Hematopoietic multipotent progenitor cell treated with erythropoietin and hydrocortisone succinate and interleukin-3 and kit ligand, for 8 days (in vitro differentiated cells): ENCODE data around the gene KRT77.
"Not testable (repeated sequence)": the region's sequence is repeated elsewhere in the genome, so short reads cannot be mapped to it uniquely, and the experiment has no call there.

Source experiments
- DNase-seq: peaks from one replicate; pipeline ENCODE4 v3.0.0-alpha.2; 2015

The KRT77 gene

DNA sequence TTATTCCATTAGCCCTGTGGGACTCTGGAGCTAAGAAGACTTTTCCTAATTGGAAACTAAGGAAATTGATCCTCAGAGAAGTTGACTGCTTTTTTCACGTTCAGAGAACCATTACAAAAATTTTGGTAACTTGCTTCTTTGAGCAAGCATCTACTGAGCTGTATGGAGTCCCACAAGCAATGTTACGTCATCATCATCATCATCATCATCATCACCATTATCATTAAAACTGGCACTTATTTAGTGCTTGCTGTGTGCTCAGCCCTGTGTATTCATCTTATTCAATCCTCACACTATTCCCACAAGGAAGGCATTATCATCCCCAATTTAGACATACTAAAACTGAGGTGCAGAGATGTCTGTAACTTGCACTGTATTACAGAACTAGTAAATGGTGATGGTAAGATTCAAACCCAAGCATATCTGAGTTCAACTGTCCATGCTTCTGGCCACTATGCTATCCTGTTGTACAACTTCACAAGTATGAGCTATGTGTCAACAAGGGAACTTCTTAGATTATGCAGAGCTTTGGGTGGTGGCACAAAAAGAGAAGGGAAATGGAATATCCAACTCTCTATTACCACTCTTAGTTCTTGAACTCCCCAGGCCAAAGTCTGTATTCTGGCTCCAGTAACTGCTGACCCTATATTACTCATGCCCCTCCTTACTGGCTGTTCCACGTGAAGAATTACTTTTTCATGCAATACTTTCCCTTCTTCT is 29.5 kb downstream of the KRT77 start:
- no peak for DNase-seq

DNA sequence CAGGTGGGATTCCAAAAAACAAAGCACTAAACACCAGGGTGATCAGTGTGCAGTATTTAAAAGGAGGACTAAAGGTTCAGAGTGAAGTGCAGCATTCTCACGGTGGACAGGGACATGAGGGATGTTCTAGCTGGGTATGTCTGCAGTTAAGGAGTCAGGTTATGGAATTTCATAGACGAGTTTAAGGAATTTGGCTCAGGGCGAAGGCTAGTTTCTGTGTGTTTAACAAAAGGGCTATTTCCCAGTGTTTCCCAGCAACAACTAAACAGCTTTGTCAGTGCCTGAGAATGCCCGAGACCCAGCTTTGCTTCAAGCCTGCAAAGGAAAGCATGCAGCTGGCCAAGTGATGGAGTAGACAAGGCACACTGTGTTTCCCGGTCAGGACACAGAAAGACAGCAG is 30.1 kb downstream of the KRT77 start:
- no peak for DNase-seq

DNA sequence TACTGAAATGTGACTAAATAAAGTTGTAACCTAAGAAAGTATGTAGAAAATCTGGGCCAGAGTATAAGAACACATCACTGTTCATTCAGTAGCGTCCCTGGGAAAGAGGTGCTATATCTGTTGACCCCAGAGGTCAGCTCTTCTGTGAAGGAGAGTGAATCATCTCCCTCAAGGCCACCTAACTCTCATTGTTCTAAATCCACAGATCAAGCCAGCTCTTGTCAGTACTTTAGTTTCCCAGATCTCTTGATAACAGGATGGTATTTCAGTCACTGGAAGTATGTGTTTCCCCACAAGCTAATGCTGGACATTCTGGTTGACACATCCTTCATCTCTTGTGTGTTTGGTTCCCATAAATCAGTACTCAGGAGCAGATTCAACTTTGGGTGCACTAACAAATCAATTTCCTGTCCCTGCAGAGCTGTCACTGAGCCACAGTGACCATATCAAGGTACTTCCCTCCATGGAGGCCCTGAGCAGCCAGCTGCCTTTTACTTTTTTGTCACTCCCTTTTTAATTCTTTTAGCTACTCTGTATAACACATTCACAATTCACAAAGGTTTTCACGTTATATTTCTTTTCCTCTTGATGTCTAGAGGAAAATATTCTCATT is 30.9 kb downstream of the KRT77 start:
- DNase-seq, result no peak

DNA sequence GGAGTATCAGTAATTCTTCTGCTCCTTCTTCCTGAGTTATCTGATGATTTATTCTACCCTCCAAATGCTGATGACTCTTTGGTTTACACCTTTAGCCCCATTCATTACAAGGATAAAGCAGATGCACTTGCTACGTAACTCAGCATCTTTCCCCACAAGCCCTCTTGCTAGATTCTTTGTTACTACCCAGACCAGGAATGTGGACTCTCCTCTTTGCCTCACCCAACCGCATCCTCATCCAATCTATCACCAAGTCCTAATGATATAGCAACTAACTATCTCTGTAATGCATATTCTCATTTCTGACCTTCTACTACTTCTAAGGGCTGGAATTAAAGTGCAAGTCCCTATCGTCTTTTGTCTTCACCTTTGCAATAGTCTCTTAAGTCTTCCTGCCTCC is 32.4 kb downstream of the KRT77 start:
- no peak for DNase-seq

DNA sequence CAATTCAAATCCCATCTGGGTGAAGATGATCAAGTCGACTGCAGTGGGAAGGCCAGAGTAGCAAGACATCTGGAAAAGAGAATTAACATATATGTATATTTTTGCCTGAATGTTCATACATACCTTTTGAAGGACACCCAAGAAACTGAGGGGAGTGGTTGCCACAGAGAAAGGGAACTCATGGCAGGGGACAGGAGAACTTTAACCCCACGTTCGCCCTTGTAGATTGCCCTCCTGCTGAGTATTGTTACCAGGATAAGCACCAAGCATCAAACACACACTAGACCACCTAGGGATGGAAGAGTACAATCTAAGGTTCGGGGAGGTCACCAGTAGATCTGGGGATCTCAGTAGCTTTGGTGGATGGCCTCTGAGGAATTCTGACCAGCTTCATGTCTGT is 32.8 kb downstream of the KRT77 start:
- DNase-seq, result no peak

DNA sequence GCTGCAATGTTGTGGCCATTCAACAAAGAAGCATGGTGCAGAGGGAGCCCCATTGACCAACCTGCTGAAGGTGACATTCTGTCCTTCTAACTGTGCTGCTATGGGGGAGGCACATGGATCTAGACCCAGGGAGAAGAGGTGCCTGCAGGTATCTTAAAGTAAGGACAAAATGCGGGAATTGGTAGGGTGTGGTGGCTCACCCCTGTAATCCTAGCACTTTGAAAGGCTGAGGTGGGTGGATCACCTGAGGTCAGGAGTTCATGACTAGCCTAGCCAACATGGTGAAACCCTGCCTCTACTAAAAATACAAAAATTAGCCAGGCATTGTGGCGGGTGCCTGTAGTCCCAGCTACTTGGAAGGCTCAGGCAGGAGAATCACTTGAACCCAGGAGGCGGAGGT is 33.4 kb downstream of the KRT77 start:
- DNase-seq, result not testable (repeated sequence)

DNA sequence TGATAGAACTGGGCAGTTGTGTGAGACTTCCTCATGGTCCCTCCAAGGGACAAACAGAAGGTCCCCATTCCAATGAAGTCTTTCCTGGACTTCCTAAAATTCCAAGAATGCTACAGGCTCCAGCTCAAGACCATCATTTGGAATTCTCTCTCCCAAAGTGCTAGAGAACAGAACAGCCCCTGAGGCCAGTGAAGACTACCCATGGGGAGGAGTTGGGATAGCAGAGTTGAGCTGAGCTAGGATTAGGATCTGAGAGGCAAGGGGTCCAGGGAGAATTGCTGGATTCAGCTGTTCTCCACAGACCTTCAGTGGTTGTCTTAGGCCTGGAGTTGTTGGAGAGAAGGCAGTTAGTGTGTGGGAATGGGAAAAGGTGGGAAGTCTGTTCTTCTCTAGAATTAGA is 33.9 kb downstream of the KRT77 start:
- DNase-seq, result no peak

DNA sequence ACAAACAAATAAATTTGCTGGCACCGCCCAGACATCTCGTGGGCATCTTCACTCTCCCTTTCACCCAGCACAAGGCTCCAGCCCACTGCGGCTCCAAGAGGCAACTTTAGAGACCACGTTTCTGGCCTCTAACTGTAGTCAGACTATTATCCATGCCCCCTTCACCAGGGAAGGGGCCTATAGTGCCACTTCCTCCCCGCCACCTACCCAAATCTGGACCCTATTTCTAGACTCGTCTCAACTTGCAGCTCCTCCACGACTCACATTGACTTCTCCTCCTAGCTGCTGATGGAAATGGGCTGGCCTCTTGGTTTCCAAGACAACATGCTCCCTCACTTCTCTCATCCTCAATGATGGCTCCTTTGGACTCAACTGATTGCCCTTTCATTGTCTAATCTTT is 35.4 kb downstream of the KRT77 start:
- no peak for DNase-seq

DNA sequence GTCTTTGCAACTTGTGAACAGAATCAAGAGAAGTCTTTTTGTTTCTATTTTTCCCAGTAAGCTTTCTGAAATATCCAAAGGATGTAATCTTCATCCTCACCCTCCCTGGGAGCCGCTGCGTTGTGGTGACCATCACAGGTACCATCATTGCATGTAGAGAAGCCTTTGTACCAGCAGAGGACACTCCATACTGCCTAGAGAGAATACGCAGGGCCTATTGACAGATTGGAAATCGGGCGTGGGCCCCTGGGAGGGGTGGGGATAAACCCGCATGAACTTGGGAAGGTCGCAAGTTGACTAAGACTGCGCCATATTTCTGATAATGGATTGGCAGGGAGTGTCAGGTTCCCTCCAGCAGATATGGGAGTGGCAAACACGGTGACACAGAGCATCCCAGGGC is 35.8 kb downstream of the KRT77 start:
- peak; percentile 40 for DNase-seq

DNA sequence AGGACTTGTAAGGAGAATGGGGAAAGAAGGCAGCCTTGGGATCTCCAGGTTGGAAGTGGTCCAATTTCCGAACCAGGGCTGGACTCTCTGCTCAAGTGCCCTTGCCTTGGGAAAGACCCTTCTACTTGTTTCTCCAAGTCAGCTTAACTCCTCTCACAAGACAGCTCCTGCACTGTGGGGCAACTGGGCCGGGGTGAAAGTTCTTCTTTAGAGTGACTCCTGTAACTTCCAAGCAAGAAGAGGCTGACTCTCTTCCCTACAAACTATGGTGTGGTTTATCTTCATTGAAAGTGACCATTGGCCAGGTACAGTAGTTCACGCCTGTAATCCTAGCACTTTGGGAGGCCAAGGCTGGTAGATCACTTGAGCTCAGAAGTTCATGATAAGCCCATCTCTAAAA is 36.9 kb downstream of the KRT77 start:
- no peak for DNase-seq

DNA sequence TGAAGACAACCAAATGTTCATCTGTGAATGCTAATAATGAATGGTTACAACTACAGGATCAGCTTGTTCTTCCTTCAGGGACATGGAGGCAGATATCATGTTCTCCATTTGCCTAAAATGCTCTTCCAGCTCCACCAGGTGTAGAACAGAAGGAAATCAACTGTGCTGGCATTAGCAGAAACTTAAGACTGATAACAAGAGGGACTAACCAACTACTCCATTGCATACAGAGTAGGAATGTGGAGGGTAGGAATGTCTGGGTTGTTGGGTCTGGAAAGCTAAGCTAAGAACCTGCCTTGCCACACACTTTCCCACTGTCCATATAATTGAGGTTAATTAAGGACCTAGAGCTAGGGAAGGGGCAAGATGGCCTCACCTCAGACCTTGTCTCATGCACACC is 39.9 kb downstream of the KRT77 start:
- no peak for DNase-seq

DNA sequence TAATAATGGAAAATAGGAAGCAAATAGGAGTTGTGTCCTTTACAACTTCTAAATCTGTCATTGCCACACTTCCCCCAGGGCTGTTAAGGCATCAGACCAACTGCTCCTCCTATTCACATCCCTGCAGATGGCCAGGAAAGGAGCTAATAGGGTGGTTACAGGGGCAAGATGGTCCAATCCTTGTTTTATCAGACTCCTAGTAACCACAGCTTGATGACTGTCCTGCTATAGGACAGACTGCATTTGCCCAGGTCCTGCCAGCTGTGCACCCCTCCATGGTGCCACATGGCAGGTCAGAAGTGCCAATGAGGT is 40.5 kb downstream of the KRT77 start:
- DNase-seq, result peak; percentile 71

DNA sequence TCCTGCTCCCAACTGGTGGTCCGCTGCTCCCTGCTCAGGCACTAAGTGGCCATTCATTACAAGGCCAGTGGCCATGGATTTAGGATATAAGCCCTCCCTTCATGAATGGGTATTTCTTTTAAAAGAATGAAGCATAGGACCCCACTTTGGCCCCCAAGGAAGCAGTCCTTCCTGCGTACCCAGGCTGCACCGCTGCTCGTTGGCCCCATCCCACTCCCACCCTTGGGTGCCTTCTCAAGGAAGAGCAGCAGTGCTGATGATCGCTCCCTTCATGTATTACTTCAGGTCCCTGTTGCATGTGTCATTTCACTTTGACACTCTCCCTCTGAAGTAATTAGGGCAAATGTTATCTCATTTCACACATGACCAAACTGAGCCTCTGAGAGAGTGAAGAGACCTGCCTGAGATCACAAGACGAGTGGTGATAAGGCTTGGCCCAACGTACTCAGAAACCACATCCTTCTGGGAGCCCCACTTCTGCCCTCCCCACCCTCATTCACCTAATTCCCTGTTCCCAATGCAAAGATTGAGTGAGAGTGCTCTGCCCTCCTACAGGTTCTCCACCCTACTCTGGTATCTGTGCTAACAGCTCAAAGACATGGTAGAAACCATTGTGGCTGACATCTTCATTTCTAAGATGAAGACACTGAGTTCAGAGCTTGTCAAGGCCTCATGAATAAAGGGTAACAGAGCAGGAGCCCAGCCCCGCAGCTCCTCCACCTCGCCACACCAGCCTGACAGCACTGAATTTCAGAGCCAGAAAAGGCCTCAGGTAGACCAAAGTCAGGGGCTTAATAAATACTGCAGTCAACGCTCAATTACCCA is 41.0 kb downstream of the KRT77 start:
- peak; percentile 100 for DNase-seq

DNA sequence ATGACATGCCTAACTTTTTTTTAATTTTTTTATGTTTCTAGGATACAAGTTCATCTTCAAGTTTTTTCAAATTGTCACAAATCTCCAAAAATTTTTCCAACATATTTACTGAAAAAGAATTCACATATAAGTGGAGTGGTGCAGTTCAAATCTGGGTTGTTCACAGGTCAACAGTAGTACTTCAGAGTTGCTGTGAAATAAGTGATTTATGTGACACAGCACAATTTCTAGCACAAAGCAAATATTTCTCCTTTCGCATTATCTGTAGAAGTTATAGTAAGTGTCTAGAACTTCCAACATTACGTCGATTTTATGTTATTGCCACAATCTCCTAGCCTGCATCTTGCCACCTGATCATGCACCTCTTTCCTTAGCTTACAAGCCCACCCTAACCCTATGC is 41.7 kb downstream of the KRT77 start:
- peak; percentile 39 for DNase-seq

DNA sequence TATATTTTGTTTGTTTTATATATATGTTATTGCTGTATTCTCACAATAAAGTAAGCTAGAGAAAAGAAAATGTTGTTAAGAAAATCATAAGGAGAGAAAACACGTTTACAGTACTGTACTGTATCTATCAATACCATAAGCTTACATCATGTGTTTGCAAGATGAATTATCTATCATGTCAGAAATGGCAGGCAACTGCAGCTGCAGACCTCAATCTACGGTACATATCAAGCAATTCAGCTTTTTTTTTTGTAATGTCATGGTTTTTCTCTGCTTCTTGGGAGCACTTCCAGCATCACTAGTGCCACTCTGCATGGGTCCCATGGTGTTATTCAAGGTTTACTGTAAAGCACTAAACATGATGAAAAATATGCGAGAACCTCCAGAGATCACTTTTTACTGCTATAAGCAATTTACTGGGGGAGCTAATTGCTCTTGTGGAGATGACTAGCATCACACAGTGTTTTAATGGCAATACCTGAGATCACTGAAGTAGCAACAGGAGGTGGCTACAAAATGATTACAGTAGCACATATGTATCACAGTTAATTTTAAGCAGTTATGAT is 42.3 kb downstream of the KRT77 start:
- peak; percentile 82 for DNase-seq

DNA sequence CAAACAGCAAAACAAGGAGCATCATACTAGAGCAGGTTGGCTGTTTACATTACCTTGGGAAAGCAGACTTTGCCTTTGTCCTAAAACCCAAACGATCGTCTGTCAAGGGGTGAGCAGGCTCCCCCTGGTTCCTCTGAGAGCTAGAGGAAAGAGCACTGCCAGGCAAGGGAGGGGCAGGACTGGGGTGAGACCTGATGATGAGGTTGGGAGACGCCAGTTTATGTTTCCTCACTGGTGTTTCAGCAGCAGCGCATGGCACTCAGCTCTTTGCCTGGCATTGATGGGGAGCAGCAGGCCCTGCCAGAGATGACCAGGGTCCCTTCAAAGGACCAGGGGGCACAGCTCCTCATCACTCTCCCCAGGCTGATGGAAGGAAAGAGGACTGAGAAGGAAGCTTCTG is 43.4 kb downstream of the KRT77 start:
- DNase-seq, result peak; percentile 30

DNA sequence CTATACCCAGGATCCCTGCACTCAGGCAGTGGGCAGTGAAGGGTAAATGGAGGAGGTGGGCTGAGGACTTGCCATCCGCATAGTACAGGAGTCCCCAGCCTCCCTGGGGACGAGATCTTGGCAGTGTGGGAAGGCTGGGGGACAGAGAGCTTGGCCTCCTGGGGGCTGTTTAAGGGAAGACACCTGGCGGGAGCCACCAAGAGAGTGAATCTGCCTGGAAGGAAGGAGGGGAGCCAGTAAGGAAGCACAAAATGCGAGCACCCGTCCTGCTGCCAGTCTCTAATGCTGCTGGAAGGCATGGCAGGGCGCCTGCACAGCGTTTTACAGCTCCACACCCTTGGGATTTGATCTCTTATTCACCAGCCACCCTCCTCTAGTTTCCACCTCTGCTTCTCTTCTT is 43.9 kb downstream of the KRT77 start:
- DNase-seq, result no peak

DNA sequence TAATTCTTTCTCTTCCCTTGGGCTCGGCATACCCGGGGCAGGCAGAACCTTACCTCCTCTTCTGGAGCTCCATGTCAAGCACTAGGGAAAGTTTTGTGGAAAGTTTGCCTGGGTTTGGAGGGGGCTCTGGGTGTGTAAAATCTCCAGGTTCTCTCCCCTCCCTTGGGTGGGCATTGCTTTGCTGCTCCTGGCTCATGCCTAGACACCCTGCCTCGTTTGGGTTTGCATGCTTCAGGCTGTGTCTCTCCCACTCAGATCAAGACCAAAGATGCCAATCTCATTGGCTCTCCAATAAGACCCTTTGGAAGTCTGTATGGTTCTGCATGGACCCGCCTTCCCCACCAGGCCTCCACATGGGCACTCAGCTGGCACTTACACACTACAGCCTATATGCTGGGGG is 45.1 kb downstream of the KRT77 start:
- DNase-seq, result no peak

DNA sequence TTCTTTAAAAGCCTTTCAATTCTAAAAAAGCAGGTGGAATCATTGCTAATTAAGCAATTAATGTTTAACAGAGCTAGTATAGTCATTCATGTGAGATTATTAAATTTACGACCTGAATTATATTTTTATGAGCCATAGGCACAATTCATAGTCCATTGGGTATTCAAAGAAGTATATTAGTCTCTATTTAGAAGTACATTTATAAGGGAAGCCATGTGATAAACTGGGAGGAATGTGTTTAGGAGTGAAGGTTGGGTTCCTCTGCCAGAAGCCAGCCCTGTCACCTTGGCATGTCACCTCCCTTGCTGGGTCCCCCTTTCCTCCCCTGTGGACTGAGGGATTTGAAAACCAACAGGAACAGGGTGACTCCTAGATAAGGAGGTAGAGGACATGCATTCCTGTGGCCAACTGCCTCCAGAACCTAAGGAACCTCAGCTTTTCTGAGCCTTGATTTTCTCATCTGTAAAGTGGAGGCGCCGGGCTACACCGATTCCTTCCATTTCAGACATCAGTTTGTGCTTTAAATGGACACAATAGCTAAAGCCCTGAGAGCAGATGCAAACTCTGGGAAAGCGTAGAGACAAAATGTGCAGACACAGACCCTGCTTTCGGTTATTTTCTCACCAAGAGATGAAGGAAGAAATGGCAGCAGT is 45.9 kb downstream of the KRT77 start:
- DNase-seq, result no peak

DNA sequence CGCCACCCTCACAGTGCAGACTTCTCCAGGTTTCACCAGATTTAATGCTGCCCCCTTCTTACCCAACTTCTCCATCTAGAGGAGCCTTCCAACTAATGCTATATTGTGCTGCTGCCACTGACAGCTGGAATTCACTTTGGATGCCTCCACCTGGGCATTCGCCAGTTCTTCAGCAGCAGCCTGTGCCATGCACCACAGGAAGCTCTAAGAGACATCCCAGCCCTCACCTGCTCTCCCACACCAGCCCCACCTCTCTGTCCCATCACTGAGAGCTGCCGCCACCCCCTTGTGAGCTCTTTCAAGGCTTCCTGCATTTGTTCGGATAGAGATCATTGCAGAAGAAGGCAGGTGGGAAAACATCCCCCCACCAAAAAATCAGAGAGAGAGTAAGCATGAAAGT is 46.7 kb downstream of the KRT77 start:
- no peak for DNase-seq

DNA sequence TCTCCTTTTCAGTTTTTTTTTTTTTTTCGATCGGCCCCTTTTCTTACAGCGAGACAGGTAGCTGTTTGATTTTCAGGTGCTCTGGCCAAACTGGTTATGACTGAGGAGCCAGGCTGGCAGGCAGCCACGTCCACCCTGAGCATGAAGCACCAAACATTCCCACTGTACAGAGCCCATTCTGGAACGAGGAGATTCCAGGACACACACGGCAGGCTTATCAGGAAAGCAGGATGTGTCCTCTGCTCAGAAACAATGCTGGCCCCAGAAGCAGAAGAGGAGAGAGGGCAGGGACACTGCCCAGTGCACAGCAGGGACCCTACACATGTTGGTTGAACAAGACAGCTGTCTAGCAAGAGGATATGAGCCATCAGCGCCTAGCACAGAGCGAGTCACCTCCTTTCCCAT is 47.6 kb downstream of the KRT77 start:
- DNase-seq, result no peak

DNA sequence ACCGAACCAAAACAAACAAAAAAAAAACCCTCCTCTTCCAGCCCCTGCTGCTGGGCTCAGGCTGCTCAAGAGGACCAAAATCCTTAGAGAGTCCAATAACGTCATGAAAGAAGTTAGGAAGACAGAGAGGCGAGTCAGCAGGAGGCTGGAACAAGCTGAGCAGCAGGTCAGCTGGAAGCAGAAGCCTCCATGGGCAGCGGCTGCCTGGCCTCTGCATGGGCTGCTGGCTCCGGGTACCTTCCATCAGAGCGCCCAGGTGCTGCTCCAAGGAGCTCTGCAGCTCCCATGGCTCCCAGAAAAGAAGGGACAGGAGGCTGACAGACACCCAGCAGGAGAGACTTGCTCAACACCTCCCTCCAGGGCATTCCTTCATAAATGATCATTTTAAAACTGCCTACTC is 48.1 kb downstream of the KRT77 start:
- no peak for DNase-seq

DNA sequence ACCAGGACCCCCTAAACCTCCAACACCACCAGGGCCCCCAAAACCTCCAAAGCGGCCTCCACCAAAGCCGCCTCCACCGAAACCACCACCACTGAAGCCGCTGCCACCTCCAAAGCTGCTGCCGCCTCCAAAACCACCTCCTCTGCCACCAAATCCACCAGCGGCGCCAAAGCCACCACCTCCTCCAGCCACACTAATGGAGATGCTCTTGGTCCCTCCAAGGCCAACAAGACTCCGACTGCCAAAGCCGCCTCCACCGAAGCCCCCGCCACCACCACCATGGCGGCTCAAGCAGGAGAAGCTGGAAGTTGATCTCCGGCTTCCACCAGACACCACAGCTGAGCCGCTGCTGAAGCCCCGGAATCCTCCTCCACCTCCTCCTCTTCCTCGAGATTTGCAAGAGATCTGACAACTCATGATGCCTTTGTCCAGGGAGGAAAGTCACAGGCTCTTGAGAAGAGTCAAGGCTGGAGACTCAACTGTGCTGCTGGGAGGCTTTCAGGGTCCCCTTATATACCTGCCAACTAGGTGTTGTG is 51.5 kb downstream of the KRT77 start, which contains the start of gene KRT2:
KRT2 (minus strand) TSS at position 486 of the 536 bp plus-strand sequence; CDS start at position 417, 69 bp downstream.
- DNase-seq, result no peak
